Spleen (tissue), 11 donors: Measurements from ENCODE around the gene MTMR1. TPM values are rescaled to one million over a fixed set of nuclear protein-coding genes. Genes with fewer than 3 reads are reported as not detected.

Source experiments
- DNase-seq: peaks from one replicate; pipeline ENCODE4 v3.0.0-alpha.2; 2020
- H3K27ac ChIP-seq, 8 donors: fragments of 200-600 bp; sonication (generic) in 7 of 8; 1 replicate in 4 of 8; 2 replicates in 4 of 8; pipeline versions ENCODE4 v1.5.0 to v1.8.0; 2016 to 2021; ENCODE audit warnings: inconsistent platforms in 4 of 8, mild to moderate bottlenecking in 4 of 8, moderate library complexity in 1 of 8
- H3K27me3 ChIP-seq, 7 donors: fragments of 200-600 bp; sonication (generic) in 6 of 7; replicated peaks in 1 of 7; 1 replicate in 4 of 7; 2 replicates in 3 of 7; pipeline versions ENCODE4 v1.5.0 to v1.8.0; 2016 to 2021; ENCODE audit warnings: inconsistent platforms in 3 of 7, mild to moderate bottlenecking in 1 of 7
- H3K36me3 ChIP-seq, 6 donors: fragments of 200-600 bp; sonication (generic) in 5 of 6; 1 replicate in 4 of 6; 2 replicates in 2 of 6; pipeline versions ENCODE4 v1.5.0 to v1.8.0; 2016 to 2021; ENCODE audit warnings: inconsistent platforms in 2 of 6
- H3K4me1 ChIP-seq, 6 donors: fragments of 200-600 bp; sonication (generic) in 5 of 6; 1 replicate in 3 of 6; 2 replicates in 3 of 6; pipeline versions ENCODE4 v1.5.0 to v1.8.0; 2016 to 2021; ENCODE audit warnings: inconsistent platforms in 3 of 6
- H3K4me3 ChIP-seq, 8 donors: fragments of 200-600 bp; sonication (generic) in 7 of 8; 1 replicate in 4 of 8; 2 replicates in 4 of 8; pipeline versions ENCODE4 v1.5.0 to v1.8.0; 2016 to 2021; ENCODE audit warnings: inconsistent platforms in 4 of 8, mild to moderate bottlenecking in 4 of 8, moderate library complexity in 2 of 8
- H3K9me3 ChIP-seq, 8 donors: fragments of 200-600 bp; sonication (generic) in 7 of 8; 1 replicate in 4 of 8; 2 replicates in 4 of 8; pipeline versions ENCODE4 v1.5.0 to v1.8.0; 2016 to 2021; ENCODE audit warnings: inconsistent platforms in 4 of 8
- POLR2A ChIP-seq, 3 donors: fragments of 450-650 bp; IDR thresholded peaks; one replicate each; pipeline ENCODE4 v1.5.1; 2017; ENCODE audit warnings: antibody characterized with exemption in 3 of 3, mild to moderate bottlenecking in 1 of 3
- POLR2AphosphoS5 ChIP-seq, 3 donors: sonication (generic); formaldehyde crosslinking; IDR thresholded peaks; one replicate each; pipeline ENCODE4 v1.5.1; 2017; ENCODE audit warnings: antibody characterized with exemption in 3 of 3
- WGBS, 5 donors: extraction: QIAGEN DNeasy Blood & Tissue Kit in 3 of 5; methylation state at CpG; one replicate each; pipeline versions ENCODE4 v1.1.5 to v1.1.7; 2013 to 2018; 5-methylcytosine and 5-hydroxymethylcytosine counted together
- intact Hi-C: fragments of 100-400 bp; cut with DNase I; formaldehyde crosslinking; loops from one replicate; pipeline ENCODE4 v1.15.0; 2023; ENCODE audit warnings: low total_unique reads
- polyA plus RNA-seq, 3 donors: library from polyadenylated mRNA; stranded (reverse); fragments of 200-250 nt; gene quantifications; one replicate each; pipeline ENCODE4 v1.2.1, GENCODE V29; 2013
- total RNA-seq, 7 donors: library from RNA; depleted of rRNA in 3 of 7; stranded (reverse); fragments of >200 nt in 3 of 7; fragmentation: NEBNext Ultra II Directional in 4 of 7; extraction: Animal tissue kit (Norgen Biotek cat#: 25700) in 4 of 7; gene quantifications; one replicate each; pipeline versions ENCODE4 v1.1.0 to v1.2.1, GENCODE V29; 2016 to 2021
- TF ChIP-seq, protein P1 (sequence below), 11 experiments: fragments of 200-600 bp in 7 of 11; fragments of 450-650 bp in 4 of 11; sonication (generic) in 4 of 11; IDR thresholded peaks in 8 of 11; conservative IDR thresholded peaks in 3 of 11; 1 replicate in 7 of 11; 2 replicates in 4 of 11; pipeline versions ENCODE4 v1.4.0 to v1.8.0; 2016 to 2021; ENCODE audit warnings: antibody characterized with exemption in 11 of 11, inconsistent platforms in 4 of 11, mild to moderate bottlenecking in 1 of 11
- donor health status: healthy with polysubstance abuse.
- donor health status: DM: no; HTN: no; CAD: no; lungs with moderate emphysema.
- donor health status: DM: no; HTN: no; CAD: no.
- donor health status: Bipolar disorder and iron deficiency.
- donor health status: healthy.
- donor health status: DM: no; HTN: no; CAD: no.
- donor health status: DM: yes; HTN: yes; CAD: no.

The MTMR1 gene
- total and polyA plus RNA-seq, 10 donors: 10.6 to 52.1 (median 38.5) TPM

DNA sequence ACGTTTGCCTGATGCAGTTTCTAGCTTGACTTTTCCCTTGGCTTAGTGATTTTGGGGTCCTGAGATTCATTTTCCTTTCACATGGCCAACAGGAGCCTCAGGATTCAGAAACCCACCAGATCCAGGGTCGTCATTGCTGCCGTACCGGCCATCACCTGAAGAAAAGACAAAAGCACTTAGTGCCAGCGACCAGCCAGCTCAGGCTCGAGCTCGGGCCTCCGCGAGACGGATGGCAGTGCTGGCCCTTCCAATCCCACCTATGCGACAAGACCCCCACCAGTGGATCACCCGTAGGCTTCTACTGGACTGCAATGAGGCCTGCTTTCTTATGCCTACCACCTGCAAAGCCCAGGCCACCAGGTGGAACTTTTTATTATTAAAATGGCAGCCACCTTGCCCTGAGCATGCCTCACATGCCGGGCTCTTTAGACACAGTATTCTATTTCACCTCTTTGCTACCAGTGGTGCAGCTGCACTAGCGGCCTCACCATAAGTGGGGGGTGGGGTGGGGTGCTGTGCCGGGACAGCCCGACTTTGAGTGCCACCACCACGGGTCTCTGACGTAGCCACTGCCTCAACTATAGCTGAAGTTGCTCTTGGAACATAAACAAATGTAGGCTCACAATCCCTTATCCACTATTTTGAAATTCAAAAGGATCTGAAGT lies 84.3 kb downstream of the MTMR1 start:
- Histone ChIP-seq H3K36me3 (peaks cover 0 to 23% (median 0%) of the 10 kb centered on the region in 6 donors), H3K27me3 (no peaks in the 10 kb centered on the region), H3K4me3 (no peak overlapping the region), H3K4me1 (no peaks in the 10 kb centered on the region), H3K27ac (no peak overlapping the region), H3K9me3 (no peaks in the 10 kb centered on the region)
- no peak for DNase-seq
- 87 to 96% (median 93%) methylated on average over 11 to 18 of the region's 18 CpGs for WGBS, 5 donors
- TF ChIP-seq, protein P1, sequence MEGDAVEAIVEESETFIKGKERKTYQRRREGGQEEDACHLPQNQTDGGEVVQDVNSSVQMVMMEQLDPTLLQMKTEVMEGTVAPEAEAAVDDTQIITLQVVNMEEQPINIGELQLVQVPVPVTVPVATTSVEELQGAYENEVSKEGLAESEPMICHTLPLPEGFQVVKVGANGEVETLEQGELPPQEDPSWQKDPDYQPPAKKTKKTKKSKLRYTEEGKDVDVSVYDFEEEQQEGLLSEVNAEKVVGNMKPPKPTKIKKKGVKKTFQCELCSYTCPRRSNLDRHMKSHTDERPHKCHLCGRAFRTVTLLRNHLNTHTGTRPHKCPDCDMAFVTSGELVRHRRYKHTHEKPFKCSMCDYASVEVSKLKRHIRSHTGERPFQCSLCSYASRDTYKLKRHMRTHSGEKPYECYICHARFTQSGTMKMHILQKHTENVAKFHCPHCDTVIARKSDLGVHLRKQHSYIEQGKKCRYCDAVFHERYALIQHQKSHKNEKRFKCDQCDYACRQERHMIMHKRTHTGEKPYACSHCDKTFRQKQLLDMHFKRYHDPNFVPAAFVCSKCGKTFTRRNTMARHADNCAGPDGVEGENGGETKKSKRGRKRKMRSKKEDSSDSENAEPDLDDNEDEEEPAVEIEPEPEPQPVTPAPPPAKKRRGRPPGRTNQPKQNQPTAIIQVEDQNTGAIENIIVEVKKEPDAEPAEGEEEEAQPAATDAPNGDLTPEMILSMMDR (IDR thresholded peaks at IDR 0.05 in 8 of 11, conservative IDR thresholded peaks at IDR 0.05 in 3 of 11): no peak
- TF ChIP-seq POLR2A (IDR thresholded peaks at IDR 0.05): no peak
- no peak for TF ChIP-seq POLR2AphosphoS5 (IDR thresholded peaks at IDR 0.05)
- intact Hi-C loops: no loop called here

DNA sequence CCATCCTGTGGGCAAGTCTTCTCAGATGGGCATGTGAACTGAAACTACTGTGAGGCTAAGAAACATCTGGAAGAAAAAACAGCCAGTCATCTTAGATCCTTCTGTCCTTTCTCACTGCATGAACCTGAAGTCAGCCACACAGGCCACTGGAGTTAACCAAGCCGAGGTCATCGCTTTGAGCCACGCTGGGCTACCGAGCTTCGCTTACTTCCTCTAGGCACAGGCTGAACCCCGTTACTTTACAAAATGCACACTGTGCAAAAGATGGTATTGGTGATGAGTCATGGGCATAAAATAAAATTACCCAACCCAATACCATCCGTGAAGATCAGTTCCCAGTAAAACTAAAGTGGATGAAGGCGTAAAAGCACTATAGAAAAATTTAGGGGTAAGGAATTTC lies 86.2 kb downstream of the MTMR1 start:
- intact Hi-C loops: no loop called here
- DNase-seq: no peak
- TF ChIP-seq, protein P1 (IDR thresholded peaks at IDR 0.05 in 8 of 11, conservative IDR thresholded peaks at IDR 0.05 in 3 of 11): no peak
- TF ChIP-seq POLR2AphosphoS5 (IDR thresholded peaks at IDR 0.05) (no peak), POLR2A (IDR thresholded peaks at IDR 0.05) (no peak)
- no peaks in the 10 kb centered on the region for H3K9me3 ChIP-seq
- H3K36me3 ChIP-seq: peaks cover 0 to 23% (median 0%) of the 10 kb centered on the region in 6 donors
- no peaks in the 10 kb centered on the region for H3K27me3 ChIP-seq
- no peaks in the 10 kb centered on the region for H3K4me1 ChIP-seq
- H3K4me3 ChIP-seq: no peak overlapping the region
- 61 to 87% (median 71%) methylated on average over 8 of the region's 8 CpGs for WGBS, 5 donors
- no peak overlapping the region for H3K27ac ChIP-seq

DNA sequence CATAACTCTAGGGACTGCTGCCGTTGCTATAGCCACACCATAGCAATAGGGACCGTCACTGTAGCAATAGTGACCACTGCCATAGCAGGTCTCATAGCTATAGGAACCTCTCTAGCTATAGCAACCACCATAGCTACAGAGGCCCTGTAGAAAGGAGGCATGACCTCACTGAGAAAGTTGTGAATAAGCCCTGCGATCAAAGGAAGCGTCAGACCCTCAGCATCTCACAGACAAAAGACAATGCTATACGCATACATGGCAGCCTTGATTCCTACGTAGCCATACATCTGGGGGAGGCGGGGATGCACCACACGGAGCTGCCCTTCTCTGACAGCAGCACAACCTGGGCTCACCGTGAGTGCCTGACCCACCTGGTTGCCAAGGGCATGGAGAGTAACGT lies 88.5 kb downstream of the MTMR1 start:
- Histone ChIP-seq H3K36me3 (peaks cover 0 to 7% (median 0%) of the 10 kb centered on the region in 6 donors), H3K4me3 (no peak overlapping the region), H3K27ac (no peak overlapping the region), H3K27me3 (no peaks in the 10 kb centered on the region), H3K4me1 (no peaks in the 10 kb centered on the region), H3K9me3 (no peaks in the 10 kb centered on the region)
- intact Hi-C loops: no loop called here
- DNase-seq: no peak
- WGBS, 5 donors: 83 to 99% (median 95%) methylated on average over 8 to 10 of the region's 10 CpGs
- TF ChIP-seq POLR2AphosphoS5 (IDR thresholded peaks at IDR 0.05) (no peak), POLR2A (IDR thresholded peaks at IDR 0.05) (no peak)
- TF ChIP-seq, protein P1 (IDR thresholded peaks at IDR 0.05 in 8 of 11, conservative IDR thresholded peaks at IDR 0.05 in 3 of 11): no peak

DNA sequence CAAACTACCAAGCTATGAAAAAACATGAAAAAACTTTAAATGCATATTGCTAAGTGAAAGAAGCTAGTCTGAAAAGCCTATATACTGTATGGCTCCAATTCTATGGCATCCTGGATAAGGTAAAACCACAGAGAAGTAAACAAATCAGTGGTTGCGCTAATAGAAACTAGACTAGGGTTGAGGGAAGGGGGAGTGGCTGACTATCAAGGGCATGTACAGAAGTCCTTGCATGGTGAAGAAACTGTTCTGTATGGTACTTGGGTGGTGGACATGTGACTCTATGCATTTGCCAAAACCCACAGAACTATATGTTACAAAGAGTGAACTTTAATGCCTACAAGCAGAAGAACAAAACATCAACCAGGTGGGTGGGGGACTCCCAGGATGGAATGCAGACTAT lies 96.8 kb downstream of the MTMR1 start:
- Histone ChIP-seq H3K27ac (no peak overlapping the region), H3K4me3 (no peak overlapping the region), H3K27me3 (no peaks in the 10 kb centered on the region), H3K36me3 (peaks cover 0 to 57% (median 0%) of the 10 kb centered on the region in 6 donors), H3K4me1 (no peaks in the 10 kb centered on the region), H3K9me3 (no peaks in the 10 kb centered on the region)
- 88 to 100% (median 96%) methylated on average over 1 of the region's 1 CpG for WGBS, 5 donors
- DNase-seq: no peak
- intact Hi-C loops: no loop called here
- no peak for TF ChIP-seq POLR2A (IDR thresholded peaks at IDR 0.05)
- no peak for TF ChIP-seq POLR2AphosphoS5 (IDR thresholded peaks at IDR 0.05)
- TF ChIP-seq, protein P1 (IDR thresholded peaks at IDR 0.05 in 8 of 11, conservative IDR thresholded peaks at IDR 0.05 in 3 of 11): no peak
